A549 (cell line): ENCODE results near the gene TNS3. TPM values are rescaled to one million over a fixed set of nuclear protein-coding genes. Genes with fewer than 3 reads are reported as not detected.

Experiments used
- ATAC-seq, 2 experiments: fragments of 200-7000 bp in 1 of 2; fragments of >200 bp in 1 of 2; cut with Nextera tagmentation in 1 of 2; cut with Tn5 transposase in 1 of 2; 3 replicates each; pipeline versions ENCODE4 v1.8.0 to v1.9.1; 2018 to 2020; ENCODE audit warnings: mild to moderate bottlenecking in 1 of 2, moderate library complexity in 1 of 2
- CTCF ChIA-PET: fragments of 300-600 bp; sonication (Branson Sonifier 250); formaldehyde crosslinking; extraction: SDS; loops from one replicate; lab custom pipeline; 2021; ENCODE audit warnings: antibody characterized with exemption, inconsistent platforms; lab: Yijun Ruan, JAX
- POLR2A ChIA-PET: fragments of 350-600 bp; formaldehyde crosslinking; extraction: SDS; loops from one replicate; lab custom pipeline; 2021; ENCODE audit warnings: antibody characterized with exemption, inconsistent platforms; lab: Yijun Ruan, JAX
- DNase-seq, 2 experiments: peaks; one replicate each; pipeline versions ENCODE4 v3.0.0 to v3.0.0-alpha.2; 2011 to 2016; ENCODE audit warnings: low read depth in 1 of 2, low spot score in 1 of 2
- FAIRE-seq: peaks from 2 replicates; lab custom pipeline; 2011; peaks lifted over from hg19 to GRCh38; lab: Jason Lieb, UNC
- H3K27ac ChIP-seq, 2 experiments: fragments of >200 bp; sonication (Bioruptor Twin); formaldehyde crosslinking; 3 replicates each; pipeline ENCODE4 v1.5.1; 2016 to 2017
- H3K4me1 ChIP-seq: fragments of >200 bp; sonication (Bioruptor Twin); formaldehyde crosslinking; 3 replicates; pipeline ENCODE4 v1.6.1; 2016
- H3K4me2 ChIP-seq: fragments of >200 bp; sonication (Bioruptor Twin); formaldehyde crosslinking; 3 replicates; pipeline ENCODE4 v1.6.1; 2016
- H3K4me3 ChIP-seq: fragments of >200 bp; sonication (Bioruptor Twin); formaldehyde crosslinking; 3 replicates; pipeline ENCODE4 v1.5.1; 2016
- H3K9me3 ChIP-seq: fragments of >200 bp; sonication (Bioruptor Twin); formaldehyde crosslinking; 3 replicates; pipeline ENCODE4 v1.6.1; 2016
- BCL3 ChIP-seq: fragments of >200 bp; sonication (Bioruptor Twin); formaldehyde crosslinking; IDR thresholded peaks from 3 replicates; pipeline ENCODE4 v1.6.1; 2016
- EHF ChIP-seq: fragments of 250-450 bp; sonication (Bioruptor Pico); IDR thresholded peaks from 2 replicates; pipeline ENCODE4 v1.5.0; 2020; ENCODE audit warnings: mild to moderate bottlenecking
- EHMT2 ChIP-seq: fragments of 200-600 bp; sonication (generic); IDR thresholded peaks from 2 replicates; pipeline ENCODE4 v1.6.1; 2016; ENCODE audit warnings: antibody characterized with exemption, low read depth, mild to moderate bottlenecking, moderate library complexity
- FOXS1 ChIP-seq: fragments of 250-450 bp; sonication (Bioruptor Pico); IDR thresholded peaks from 2 replicates; pipeline ENCODE4 v1.5.0; 2020; ENCODE audit warnings: mild to moderate bottlenecking, moderate library complexity
- HDAC2 ChIP-seq: fragments of 200-600 bp; sonication (generic); IDR thresholded peaks from 2 replicates; pipeline ENCODE4 v1.6.1; 2016
- HEYL ChIP-seq: fragments of 250-450 bp; sonication (Bioruptor Pico); IDR thresholded peaks from 2 replicates; pipeline ENCODE4 v1.8.0; 2021; ENCODE audit warnings: mild to moderate bottlenecking, moderate library complexity
- HMGXB4 ChIP-seq: fragments of 250-450 bp; sonication (Bioruptor Pico); IDR thresholded peaks from 2 replicates; pipeline ENCODE4 v1.5.0; 2021; ENCODE audit warnings: mild to moderate bottlenecking, moderate library complexity, borderline replicate concordance
- HOXB5 ChIP-seq: fragments of 250-450 bp; sonication (Bioruptor Pico); IDR thresholded peaks from 2 replicates; pipeline ENCODE4 v1.5.0; 2020; ENCODE audit warnings: mild to moderate bottlenecking, moderate library complexity
- KDM1A ChIP-seq: fragments of 200-600 bp; sonication (generic); IDR thresholded peaks from 2 replicates; pipeline ENCODE4 v1.6.1; 2016; ENCODE audit warnings: low read depth, mild to moderate bottlenecking
- KDM5A ChIP-seq: fragments of 200-600 bp; sonication (generic); IDR thresholded peaks from 2 replicates; pipeline ENCODE4 v1.6.1; 2016; ENCODE audit warnings: antibody characterized with exemption, mild to moderate bottlenecking
- MAZ ChIP-seq: fragments of 150-350 bp; IDR thresholded peaks from 2 replicates; pipeline ENCODE4 v1.6.1; 2014; ENCODE audit warnings: antibody characterized with exemption, low read depth, low read length, borderline replicate concordance
- NFE2L2 ChIP-seq: fragments of 150-350 bp; conservative IDR thresholded peaks from 2 replicates; pipeline ENCODE4 v1.6.1; 2014; ENCODE audit warnings: low read length
- NPAS2 ChIP-seq: fragments of 250-450 bp; sonication (Bioruptor Pico); IDR thresholded peaks from 2 replicates; pipeline ENCODE4 v1.8.0; 2022; ENCODE audit warnings: mild to moderate bottlenecking, moderate library complexity, borderline replicate concordance
- RARB ChIP-seq: fragments of 250-450 bp; sonication (Bioruptor Pico); IDR thresholded peaks from 2 replicates; pipeline ENCODE4 v1.8.0; 2021; ENCODE audit warnings: mild to moderate bottlenecking, moderate library complexity
- RFX5 ChIP-seq: fragments of 450-650 bp; IDR thresholded peaks from 2 replicates; pipeline ENCODE4 v1.7.1; 2014; ENCODE audit warnings: antibody characterized with exemption, mild to moderate bottlenecking, moderate library complexity
- RNF2 ChIP-seq: fragments of 200-600 bp; sonication (generic); IDR thresholded peaks from 2 replicates; pipeline ENCODE4 v1.6.1; 2016; ENCODE audit warnings: low read depth, mild to moderate bottlenecking, antibody characterized with exemption, moderate library complexity, borderline replicate concordance
- TFCP2L1 ChIP-seq: fragments of 250-450 bp; sonication (Bioruptor Pico); IDR thresholded peaks from 2 replicates; pipeline ENCODE4 v1.5.0; 2021; ENCODE audit warnings: mild to moderate bottlenecking
- TP53 ChIP-seq: fragments of 250-450 bp; sonication (Bioruptor Pico); IDR thresholded peaks from 2 replicates; pipeline ENCODE4 v1.5.0; 2021; ENCODE audit warnings: mild to moderate bottlenecking, moderate library complexity
- ZFP36 ChIP-seq: fragments of 450-650 bp; IDR thresholded peaks from 2 replicates; pipeline ENCODE4 v1.6.1; 2014; ENCODE audit warnings: borderline replicate concordance; ENCODE audit not compliant: partially characterized antibody
- WGBS: methylation state at CpG from one replicate; pipeline ENCODE4 v1.1.6; 2017; ENCODE audit errors: missing lambda C conversion rate; 5-methylcytosine and 5-hydroxymethylcytosine counted together
- polyA plus RNA-seq, 4 experiments: library from polyadenylated mRNA; depleted of rRNA in 3 of 4; stranded (reverse); fragments of >200 nt; fragmentation: RNase III in 1 of 4; extraction: RNeasy Plus Mini Kit Qiagen cat#74134 plus additional on column Dnase treatment in 1 of 4; gene quantifications; 2 replicates in 3 of 4; 3 replicates in 1 of 4; pipeline ENCODE4 v1.2.3, GENCODE V29; 2011 to 2017
- TF ChIP-seq, protein P1 (sequence below): fragments of 250-450 bp; sonication (Bioruptor Pico); IDR thresholded peaks from 2 replicates; pipeline ENCODE4 v1.5.0; 2020; ENCODE audit warnings: low read depth, mild to moderate bottlenecking, moderate library complexity

The TNS3 gene
- polyA plus RNA-seq, 2 of the 4 experiments (the other 2 are of a cell fraction) = 107 to 134 TPM

GRCh38 chr7:47423196-47423595 lies 158.7 kb downstream of the TNS3 start:
- WGBS = 88% methylated on average over 3 of the region's 3 CpGs
- no peak for FAIRE-seq
- TF ChIP-seq RFX5 (no peak), HOXB5 (CRISPR knock-in tag) (no peak)
- TF ChIP-seq, all 56 proteins: peak for 0
- no peaks in the 10 kb centered on the region for H3K9me3 ChIP-seq
- no peak overlapping the region for H3K27ac ChIP-seq
- DNase-seq (no peak), ATAC-seq (no peak; a peak in 1 of 6 replicates)
- POLR2A ChIA-PET = no interaction called here
- CTCF ChIA-PET = interaction anchor here (0.6 to 1.7 kb wide), 4 partner anchors 9 to 291 kb away, joined by 3 to 7 read pairs (median 4); no protein-coding TSS in a partner anchor
- no peak overlapping the region for H3K4me2 ChIP-seq
- H3K4me3 ChIP-seq = no peak overlapping the region
- H3K4me1 ChIP-seq = peaks cover 5% of the 10 kb centered on the region; the same call in 1 of the 3 replicates

- H3K4me1 ChIP-seq = peaks cover 5% of the 10 kb centered on the region; the same call in 1 of the 3 replicates
- DNase-seq (no peak), FAIRE-seq (no peak), ATAC-seq (no peak)
- H3K4me3 ChIP-seq = no peak overlapping the region
- POLR2A ChIA-PET = no interaction called here
- no peak overlapping the region for H3K4me2 ChIP-seq
- WGBS = 83% methylated on average over 3 of the region's 3 CpGs
- no peak overlapping the region for H3K27ac ChIP-seq
- no peaks in the 10 kb centered on the region for H3K9me3 ChIP-seq
- CTCF ChIA-PET = interaction anchor here (0.9 to 1.7 kb wide), 3 partner anchors 13 to 30 kb away, joined by 3 to 7 read pairs (median 4); no protein-coding TSS in a partner anchor
- TF ChIP-seq FOXS1 (CRISPR knock-in tag) (no peak), HDAC2 (no peak), NPAS2 (no peak), RARB (CRISPR knock-in tag) (no peak), EHMT2 (no peak)
- TF ChIP-seq, protein P1, sequence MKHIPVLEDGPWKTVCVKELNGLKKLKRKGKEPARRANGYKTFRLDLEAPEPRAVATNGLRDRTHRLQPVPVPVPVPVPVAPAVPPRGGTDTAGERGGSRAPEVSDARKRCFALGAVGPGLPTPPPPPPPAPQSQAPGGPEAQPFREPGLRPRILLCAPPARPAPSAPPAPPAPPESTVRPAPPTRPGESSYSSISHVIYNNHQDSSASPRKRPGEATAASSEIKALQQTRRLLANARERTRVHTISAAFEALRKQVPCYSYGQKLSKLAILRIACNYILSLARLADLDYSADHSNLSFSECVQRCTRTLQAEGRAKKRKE (CRISPR knock-in tag) = no peak
Observed at GRCh38 chr7:47422611-47423010, 159.3 kb downstream of the TNS3 start.

GRCh38 chr7:47421456-47421855 lies 160.5 kb downstream of the TNS3 start:
- POLR2A ChIA-PET = no interaction called here
- 98% methylated on average over 4 of the region's 4 CpGs for WGBS
- TF ChIP-seq TP53 (CRISPR knock-in tag) = no peak
- TF ChIP-seq EHF (CRISPR knock-in tag) = no peak
- TF ChIP-seq KDM5A = no peak
- no peak for TF ChIP-seq TFCP2L1 (CRISPR knock-in tag)
- TF ChIP-seq NFE2L2 = no peak
- no peak for TF ChIP-seq ZFP36
- TF ChIP-seq, all 56 proteins: peak for 0
- Histone ChIP-seq H3K4me1 (peaks cover 5% of the 10 kb centered on the region; the same call in 2 of the 3 replicates), H3K4me2 (no peak overlapping the region), H3K4me3 (no peak overlapping the region), H3K27ac (no peak overlapping the region), H3K9me3 (no peaks in the 10 kb centered on the region)
- ATAC-seq = no peak
- no peak for FAIRE-seq
- no peak for DNase-seq
- CTCF ChIA-PET = interaction anchor here (0.6 to 1.6 kb wide), 4 partner anchors 14 to 733 kb away, joined by 3 to 9 read pairs (median 4); no protein-coding TSS in a partner anchor

- WGBS = 92% methylated on average over 11 of the region's 11 CpGs
- CTCF ChIA-PET = interaction anchor here (1.6 kb wide), 1 partner anchor 15 kb away, joined by 9 read pairs; no protein-coding TSS in a partner anchor
- H3K4me3 ChIP-seq = no peak overlapping the region
- DNase-seq (no peak), ATAC-seq (no peak), FAIRE-seq (no peak)
- no peak for TF ChIP-seq BCL3
- TF ChIP-seq HEYL = no peak
- TF ChIP-seq RNF2 = no peak
- TF ChIP-seq KDM1A = no peak
- TF ChIP-seq MAZ = no peak
- TF ChIP-seq HMGXB4 = no peak
- no peak overlapping the region for H3K4me2 ChIP-seq
- no peak overlapping the region for H3K27ac ChIP-seq
- H3K4me1 ChIP-seq = peaks cover 5% of the 10 kb centered on the region; the same call in 2 of the 3 replicates
- H3K9me3 ChIP-seq = no peaks in the 10 kb centered on the region
- POLR2A ChIA-PET = no interaction called here
Observed at GRCh38 chr7:47420122-47420780, 161.7 kb downstream of the TNS3 start.
